DOHH2 (cell line): Measurements from ENCODE around the gene NELFB.

Experiments
- CTCF ChIP-seq: fragments of 200-600 bp; sonication (generic); IDR thresholded peaks from one replicate; pipeline ENCODE4 v1.5.1; 2014; ENCODE audit warnings: antibody characterized with exemption, mild to moderate bottlenecking, low read depth, low read length; ENCODE audit not compliant: poor library complexity, severe bottlenecking
- EZH2phosphoT487 ChIP-seq: fragments of 200-600 bp; sonication (generic); IDR thresholded peaks from 2 replicates; pipeline ENCODE4 v1.6.1; 2017; ENCODE audit warnings: borderline replicate concordance, mild to moderate bottlenecking, antibody characterized with exemption, low read length, moderate library complexity, mixed read lengths

GRCh38 chr9:137218754-137219271 is 36.3 kb upstream of the NELFB start:
- TF ChIP-seq CTCF (no peak), EZH2phosphoT487 (no peak)
